Memory B cell (primary cell): Measurements from ENCODE around the gene RIBC1.
"Not testable (repeated sequence)": the region's sequence is repeated elsewhere in the genome, so short reads cannot be mapped to it uniquely, and the experiment has no call there.

ENCODE experiments used
- ATAC-seq: fragments of 150-1000 bp; cut with Tn5 transposase; 2 replicates; pipeline ENCODE4 v1.10.0; 2021; ENCODE audit warnings: low read depth, mild to moderate bottlenecking, moderate library complexity
- DNase-seq, 2 donors: peaks; one replicate each; pipeline ENCODE4 v3.0.0; 2022; ENCODE audit warnings: low spot score in 2 of 2
- H3K27ac Mint-ChIP-seq: one replicate; pipeline ENCODE4 v1.8.0; 2022; ENCODE audit warnings: mild to moderate bottlenecking, moderate library complexity, mixed read lengths
- H3K27me3 Mint-ChIP-seq: one replicate; pipeline ENCODE4 v1.8.0; 2022; ENCODE audit warnings: mixed read lengths
- H3K36me3 Mint-ChIP-seq: one replicate; pipeline ENCODE4 v1.8.0; 2022; ENCODE audit warnings: mild to moderate bottlenecking, mixed read lengths
- H3K4me1 Mint-ChIP-seq: one replicate; pipeline ENCODE4 v1.8.0; 2022; ENCODE audit warnings: mixed read lengths
- H3K4me3 Mint-ChIP-seq: one replicate; pipeline ENCODE4 v1.8.0; 2022; ENCODE audit warnings: mild to moderate bottlenecking, moderate library complexity, mixed read lengths
- H3K9me3 Mint-ChIP-seq: one replicate; pipeline ENCODE4 v1.8.0; 2022; ENCODE audit warnings: mixed read lengths

RIBC1 gene

DNA sequence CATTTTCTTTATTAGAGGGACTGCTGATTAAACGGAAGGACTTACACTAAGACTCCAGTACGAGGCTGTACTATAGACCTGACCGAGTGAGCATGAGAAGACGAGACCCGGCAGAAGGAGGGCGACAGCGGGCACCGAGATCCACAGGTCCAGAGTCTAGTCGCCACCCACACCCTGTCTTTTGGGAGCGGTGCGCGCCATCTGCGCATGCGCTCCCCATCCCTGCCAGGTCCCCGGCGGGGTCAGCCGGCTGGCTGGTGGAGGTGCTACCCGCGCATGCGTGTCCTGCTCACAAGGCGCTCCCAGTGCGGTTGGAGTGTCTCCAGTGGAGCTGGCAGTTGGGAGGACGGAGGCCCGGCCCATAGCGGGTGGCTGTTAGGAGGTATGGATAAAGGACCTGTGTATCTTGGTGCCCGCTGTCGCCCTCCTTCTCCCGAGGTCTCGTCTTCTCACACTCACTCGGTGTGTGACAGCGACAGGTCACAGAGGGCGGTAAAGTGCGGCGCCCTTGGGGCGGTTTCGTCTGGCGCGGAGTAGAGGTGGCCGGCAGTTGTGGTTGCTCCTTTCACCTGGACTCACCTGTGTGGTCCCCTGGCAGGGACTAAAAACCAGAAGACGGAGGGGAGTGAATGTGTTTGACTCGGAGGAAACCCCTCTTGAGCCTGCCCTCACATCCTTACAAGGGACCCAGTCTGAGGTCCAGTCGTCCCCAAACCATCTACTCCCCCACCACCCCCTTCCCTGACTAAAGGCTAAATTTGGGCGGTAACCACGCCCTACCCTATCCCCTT, 19.1 kb downstream of the RIBC1 start:
- no peaks in the 10 kb centered on the region for H3K36me3 Mint-ChIP-seq
- peak; percentile 49 to 54 for DNase-seq
- H3K4me3 Mint-ChIP-seq: peak overlapping the region; percentile 83
- H3K9me3 Mint-ChIP-seq: no peaks in the 10 kb centered on the region
- ATAC-seq: peak; percentile 78
- H3K4me1 Mint-ChIP-seq: peaks cover 3% of the 10 kb centered on the region
- H3K27ac Mint-ChIP-seq: no peak overlapping the region
- peaks cover 2% of the 10 kb centered on the region for H3K27me3 Mint-ChIP-seq

DNA sequence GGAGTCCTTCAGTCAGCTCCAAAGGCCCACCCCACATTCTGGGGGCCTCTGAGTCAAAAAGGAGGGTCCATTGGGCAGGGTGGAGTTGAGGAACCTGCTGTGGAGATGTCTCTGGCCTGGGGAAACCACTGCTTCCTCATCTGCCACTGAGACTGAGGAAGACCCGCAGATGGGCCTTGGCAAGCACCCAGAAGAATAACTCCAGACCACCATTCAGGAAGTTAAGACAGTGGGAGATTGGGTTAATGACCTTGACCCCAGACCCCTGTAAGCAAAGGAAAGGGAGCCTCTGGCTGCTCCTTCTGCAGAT, 19.6 kb downstream of the RIBC1 start:
- Mint-ChIP-seq H3K4me3 (peak overlapping the region; percentile 83), H3K27ac (no peak overlapping the region), H3K27me3 (peaks cover 2% of the 10 kb centered on the region), H3K4me1 (peaks cover 3% of the 10 kb centered on the region), H3K36me3 (no peaks in the 10 kb centered on the region), H3K9me3 (no peaks in the 10 kb centered on the region)
- no peak for DNase-seq
- no peak for ATAC-seq

DNA sequence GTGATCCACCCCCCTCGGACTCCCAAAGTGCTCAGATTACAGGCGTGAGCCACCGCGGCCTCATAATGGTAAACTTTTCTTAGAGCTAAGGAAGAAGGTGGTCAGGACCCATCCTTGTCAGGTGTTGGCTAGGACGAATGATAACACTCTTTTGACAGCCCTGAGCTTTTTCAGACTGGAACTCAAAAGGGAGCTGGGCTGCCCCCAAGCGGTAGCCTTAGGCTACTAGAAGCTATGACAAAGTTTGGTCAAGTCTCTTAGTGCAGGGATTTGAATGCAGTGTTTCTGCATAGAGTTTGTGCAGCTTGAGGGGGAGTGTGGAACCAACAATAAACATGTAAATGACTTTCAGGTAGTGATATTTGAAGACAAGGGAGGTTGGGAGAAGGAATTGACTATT, 23.3 kb downstream of the RIBC1 start:
- Mint-ChIP-seq H3K4me1 (no peaks in the 10 kb centered on the region), H3K27me3 (peaks cover 2% of the 10 kb centered on the region), H3K27ac (no peak overlapping the region), H3K9me3 (no peaks in the 10 kb centered on the region), H3K36me3 (no peaks in the 10 kb centered on the region), H3K4me3 (no peak overlapping the region)
- ATAC-seq: peak; percentile 40
- no peak for DNase-seq

DNA sequence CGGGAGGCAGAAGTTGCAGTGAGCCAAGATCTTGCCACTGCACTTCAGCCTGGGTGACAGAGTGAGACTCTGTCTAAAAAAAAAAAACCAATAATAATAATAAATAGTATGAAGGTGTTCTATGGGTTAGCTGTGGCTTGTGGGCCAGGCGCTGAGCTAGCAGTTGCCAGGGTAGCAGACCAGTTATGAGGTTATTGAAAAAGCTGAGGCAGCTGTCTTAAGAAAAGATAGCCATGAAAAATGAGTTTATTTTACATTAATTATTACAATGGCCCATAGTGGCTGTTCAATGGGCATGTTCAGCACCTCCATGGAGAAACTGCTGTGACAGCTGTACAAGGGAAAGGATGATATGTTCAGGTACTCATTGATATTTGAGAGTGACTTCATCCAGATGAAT, 24.8 kb downstream of the RIBC1 start:
- Mint-ChIP-seq H3K9me3 (no peaks in the 10 kb centered on the region), H3K27ac (no peak overlapping the region), H3K4me3 (no peak overlapping the region), H3K36me3 (no peaks in the 10 kb centered on the region), H3K4me1 (no peaks in the 10 kb centered on the region), H3K27me3 (peaks cover 2% of the 10 kb centered on the region)
- DNase-seq (no peak), ATAC-seq (no peak)

DNA sequence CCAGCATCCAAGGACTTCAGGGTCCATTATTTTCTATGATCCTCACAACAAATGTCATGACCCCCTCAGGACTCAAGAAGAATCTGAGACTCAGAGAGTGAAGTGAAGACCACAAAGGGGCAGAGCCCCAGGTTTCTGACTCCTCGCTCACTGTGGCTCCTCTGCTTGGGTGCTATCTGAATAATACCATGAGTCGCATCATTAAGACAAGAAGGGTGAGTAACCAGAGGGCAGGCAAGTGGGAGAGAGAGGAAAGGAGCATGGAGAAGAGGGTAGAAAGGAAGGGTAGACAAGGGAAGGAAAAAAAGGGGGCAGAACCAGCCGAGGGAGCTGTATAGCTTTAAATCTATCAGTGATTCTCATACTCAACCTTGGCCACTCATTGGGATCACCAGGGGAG, 27.0 kb downstream of the RIBC1 start:
- ATAC-seq: no peak
- Mint-ChIP-seq H3K4me1 (no peaks in the 10 kb centered on the region), H3K36me3 (no peaks in the 10 kb centered on the region), H3K4me3 (no peak overlapping the region), H3K27ac (no peak overlapping the region), H3K27me3 (peaks cover 3% of the 10 kb centered on the region), H3K9me3 (no peaks in the 10 kb centered on the region)
- no peak for DNase-seq

DNA sequence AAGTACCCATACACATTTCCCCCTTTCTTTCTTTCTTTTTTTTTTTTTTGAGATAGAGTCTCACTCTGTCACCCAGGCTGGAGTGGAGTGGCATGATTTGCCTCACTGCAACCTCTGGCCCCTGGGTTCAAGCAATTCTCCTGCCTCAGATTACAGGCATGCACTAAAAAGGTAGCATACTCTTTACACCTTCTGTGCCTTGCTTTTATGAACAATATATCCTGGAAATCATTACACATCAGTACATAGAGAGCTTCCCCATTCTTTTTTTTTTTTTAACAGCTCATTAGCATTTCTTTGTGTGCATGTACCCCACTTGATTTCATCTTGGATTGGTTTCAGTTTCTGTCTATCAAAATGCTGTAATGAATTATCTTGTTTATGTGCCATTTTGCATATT, 30.1 kb downstream of the RIBC1 start:
- Mint-ChIP-seq H3K4me3 (no peak overlapping the region), H3K36me3 (no peaks in the 10 kb centered on the region), H3K27me3 (peaks cover 3% of the 10 kb centered on the region), H3K27ac (no peak overlapping the region), H3K9me3 (no peaks in the 10 kb centered on the region), H3K4me1 (no peaks in the 10 kb centered on the region)
- DNase-seq: no peak
- no peak for ATAC-seq

DNA sequence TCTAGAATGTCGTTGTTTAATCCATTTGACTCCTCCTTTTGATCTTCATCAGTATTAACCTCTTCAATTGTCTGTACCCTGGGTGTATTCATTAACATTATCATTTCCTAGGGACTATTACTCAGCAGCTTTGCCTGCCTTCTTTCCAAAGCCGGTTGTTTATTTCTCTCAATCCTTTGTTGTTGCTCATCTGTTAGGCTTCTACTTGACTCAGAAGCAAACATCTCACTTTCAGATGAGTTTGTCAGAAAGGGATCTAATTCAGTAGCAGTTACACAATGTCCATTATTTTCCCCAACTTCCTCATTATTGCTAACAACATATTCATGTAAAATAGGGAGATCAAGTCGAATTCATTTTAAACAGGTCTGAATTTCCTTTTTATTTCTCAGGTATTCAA, 33.6 kb downstream of the RIBC1 start:
- Mint-ChIP-seq H3K4me1 (no peaks in the 10 kb centered on the region), H3K27me3 (peaks cover 1% of the 10 kb centered on the region), H3K9me3 (no peaks in the 10 kb centered on the region), H3K4me3 (no peak overlapping the region), H3K36me3 (no peaks in the 10 kb centered on the region), H3K27ac (no peak overlapping the region)
- no peak for ATAC-seq
- no peak for DNase-seq

DNA sequence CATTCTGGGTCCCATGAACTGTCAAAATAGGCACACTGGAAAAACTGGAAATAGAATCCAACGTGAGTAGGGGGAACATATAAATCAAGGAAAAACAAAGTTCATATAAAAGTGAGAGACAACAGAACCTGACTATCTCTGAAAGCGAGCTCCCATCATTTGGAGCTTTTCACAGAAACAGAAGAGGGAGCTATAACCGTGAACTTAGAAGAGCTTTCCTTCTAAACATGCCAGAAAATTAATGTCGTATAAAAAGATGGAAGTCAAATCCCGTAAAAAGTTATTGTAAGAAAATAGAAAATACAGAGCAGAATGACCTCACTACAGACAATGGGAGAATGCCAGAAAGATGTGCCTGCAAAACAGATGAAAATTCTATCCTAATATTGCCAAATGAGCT, 35.4 kb downstream of the RIBC1 start:
- H3K4me1 Mint-ChIP-seq: no peaks in the 10 kb centered on the region
- no peak overlapping the region for H3K4me3 Mint-ChIP-seq
- H3K9me3 Mint-ChIP-seq: no peaks in the 10 kb centered on the region
- no peaks in the 10 kb centered on the region for H3K36me3 Mint-ChIP-seq
- DNase-seq (no peak), ATAC-seq (no peak)
- H3K27me3 Mint-ChIP-seq: peaks cover 1% of the 10 kb centered on the region
- H3K27ac Mint-ChIP-seq: no peak overlapping the region

DNA sequence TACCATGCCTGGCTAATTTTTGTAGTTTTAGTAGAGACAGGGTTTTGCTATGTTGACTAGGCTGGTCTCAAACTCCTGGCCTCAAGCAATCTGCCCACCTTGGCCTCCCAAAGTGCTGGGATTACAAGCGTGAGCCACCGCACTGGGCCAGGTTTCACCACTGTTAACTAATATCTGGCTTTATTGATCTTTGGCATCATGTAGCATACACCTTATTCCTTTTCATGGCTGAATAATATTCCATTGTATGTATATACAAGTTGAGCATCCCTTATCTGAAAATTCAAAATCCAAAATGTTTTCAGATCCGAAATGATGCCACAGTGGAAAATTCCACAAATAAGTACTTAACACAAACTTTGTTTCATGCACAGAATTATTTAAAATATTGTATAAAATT, 46.0 kb downstream of the RIBC1 start:
- not testable (repeated sequence) for H3K4me3 Mint-ChIP-seq, H3K4me1 Mint-ChIP-seq, H3K9me3 Mint-ChIP-seq, H3K27me3 Mint-ChIP-seq, ATAC-seq, H3K27ac Mint-ChIP-seq, DNase-seq, H3K36me3 Mint-ChIP-seq

DNA sequence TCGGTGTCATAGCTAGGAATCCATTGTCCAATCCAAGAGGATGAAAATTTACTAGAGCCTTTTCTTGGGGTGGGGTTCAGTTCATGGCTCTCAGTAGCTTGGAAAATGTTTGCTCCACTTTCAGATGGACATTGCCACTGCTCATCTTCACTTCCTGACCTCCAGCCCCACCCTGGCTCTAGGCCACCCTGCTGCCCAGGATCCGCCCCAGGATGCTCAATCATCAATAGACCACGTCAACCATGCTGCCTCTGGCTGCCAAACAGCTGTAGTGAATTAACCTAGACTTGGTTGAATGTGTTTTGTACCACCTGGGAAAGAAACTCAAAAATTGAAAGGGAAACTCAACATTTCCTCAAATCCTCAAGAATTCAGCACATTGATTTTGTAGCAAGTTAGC, 48.7 kb downstream of the RIBC1 start:
- H3K27me3 Mint-ChIP-seq: peaks cover 9% of the 10 kb centered on the region
- DNase-seq (no peak), ATAC-seq (no peak)
- no peak overlapping the region for H3K4me3 Mint-ChIP-seq
- H3K9me3 Mint-ChIP-seq: no peaks in the 10 kb centered on the region
- H3K27ac Mint-ChIP-seq: no peak overlapping the region
- no peaks in the 10 kb centered on the region for H3K36me3 Mint-ChIP-seq
- H3K4me1 Mint-ChIP-seq: peaks cover 7% of the 10 kb centered on the region

DNA sequence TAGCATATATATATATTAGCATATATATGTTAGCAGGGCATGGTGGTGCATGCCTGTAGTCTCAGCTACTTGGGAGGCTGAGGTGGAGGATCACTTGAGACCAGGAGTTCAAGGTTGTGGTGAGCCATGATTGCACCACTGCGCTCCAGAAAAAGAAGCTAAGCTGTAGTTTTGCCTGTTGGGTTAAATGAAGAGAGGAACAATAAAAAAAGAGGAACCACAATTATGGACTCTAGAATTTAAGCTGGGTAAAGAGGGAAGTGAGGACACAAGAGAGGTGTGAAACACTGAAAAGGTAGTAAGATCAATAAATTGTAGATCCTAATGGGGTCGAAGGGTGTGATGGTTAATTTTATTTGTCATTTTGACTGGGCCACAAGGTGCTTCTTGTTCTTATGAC, 52.0 kb downstream of the RIBC1 start:
- DNase-seq (peak in 1 of 2 donors; percentile 0), ATAC-seq (peak; percentile 66)
- Mint-ChIP-seq H3K27ac (no peak overlapping the region), H3K36me3 (no peaks in the 10 kb centered on the region), H3K9me3 (no peaks in the 10 kb centered on the region), H3K4me1 (peaks cover 7% of the 10 kb centered on the region), H3K27me3 (peaks cover 7% of the 10 kb centered on the region), H3K4me3 (no peak overlapping the region)

DNA sequence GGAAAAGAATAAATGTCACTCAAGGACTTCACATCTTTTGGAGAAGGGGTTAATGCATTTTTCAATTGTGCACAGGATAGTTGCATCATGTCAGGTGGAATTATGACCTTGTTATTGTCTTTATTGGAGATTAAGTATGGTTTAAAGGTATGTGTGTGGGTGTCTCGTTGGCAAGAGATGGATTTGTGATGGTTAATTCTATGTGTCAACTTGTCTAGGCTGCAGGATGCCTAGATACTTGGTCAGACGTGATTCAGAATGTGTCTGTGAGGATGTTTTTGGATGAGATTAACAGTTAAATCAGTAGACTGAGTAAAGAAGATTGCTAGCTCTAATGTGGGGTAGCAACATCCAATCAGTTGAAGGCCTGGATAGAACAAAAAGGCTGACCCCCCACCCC, 53.7 kb downstream of the RIBC1 start:
- Mint-ChIP-seq H3K4me3 (no peak overlapping the region), H3K36me3 (no peaks in the 10 kb centered on the region), H3K9me3 (no peaks in the 10 kb centered on the region), H3K27me3 (peaks cover 5% of the 10 kb centered on the region), H3K4me1 (peaks cover 7% of the 10 kb centered on the region), H3K27ac (no peak overlapping the region)
- DNase-seq (no peak), ATAC-seq (no peak)

DNA sequence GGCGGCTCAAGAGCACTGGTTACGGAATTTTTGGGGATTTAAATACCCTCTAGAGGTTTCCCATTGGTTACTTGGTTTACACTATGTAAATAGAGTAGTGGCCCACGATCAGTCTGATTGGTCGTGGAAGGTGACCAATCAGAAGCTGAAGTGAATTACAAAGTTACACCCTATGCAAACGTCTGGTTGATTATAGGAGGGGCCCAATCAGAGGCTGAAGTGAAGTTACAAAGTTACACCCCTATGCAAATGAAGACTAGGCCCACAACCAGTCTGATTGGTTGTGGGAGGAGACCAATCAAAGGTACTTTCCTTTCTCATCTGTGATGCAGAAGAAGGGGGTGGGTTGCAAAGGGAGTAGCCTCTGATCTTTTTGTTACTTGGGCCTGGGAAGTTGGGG, 56.6 kb downstream of the RIBC1 start:
- Mint-ChIP-seq H3K9me3 (no peaks in the 10 kb centered on the region), H3K27ac (no peak overlapping the region), H3K4me1 (peaks cover 4% of the 10 kb centered on the region), H3K27me3 (no peaks in the 10 kb centered on the region), H3K36me3 (no peaks in the 10 kb centered on the region), H3K4me3 (no peak overlapping the region)
- DNase-seq (no peak), ATAC-seq (peak; percentile 14)
